GM19238 (cell line): ENCODE data around the gene PDCD1.
"Not testable (repeated sequence)": the region's sequence is repeated elsewhere in the genome, so short reads cannot be mapped to it uniquely, and the experiment has no call there.

ENCODE experiments used
- DNase-seq: peaks from one replicate; pipeline ENCODE4 v3.0.0; 2011; ENCODE audit warnings: low spot score; ENCODE audit not compliant: insufficient read length

Gene PDCD1

GRCh38 chr2:241858206-241859016 lies at the start of gene PDCD1:
PDCD1 (minus strand) TSS chr2:241858894; CDS start chr2:241858838, 56 bp downstream.
- DNase-seq: peak; percentile 76

GRCh38 chr2:241907831-241908230 lies 49.1 kb upstream of the PDCD1 start:
- not testable (repeated sequence) for DNase-seq

GRCh38 chr2:241906826-241907570 lies 48.3 kb upstream of the PDCD1 start:
- no peak for DNase-seq

GRCh38 chr2:241906378-241906770 lies 47.7 kb upstream of the PDCD1 start:
- not testable (repeated sequence) for DNase-seq

GRCh38 chr2:241905716-241906377 lies 47.2 kb upstream of the PDCD1 start:
- no peak for DNase-seq

GRCh38 chr2:241904791-241905710 lies 46.4 kb upstream of the PDCD1 start:
- DNase-seq: no peak

- no peak for DNase-seq
Measured at GRCh38 chr2:241904011-241904718, 45.5 kb upstream of the PDCD1 start.

GRCh38 chr2:241903121-241904010 lies 44.7 kb upstream of the PDCD1 start:
- DNase-seq: no peak

- no peak for DNase-seq
Measured at GRCh38 chr2:241902357-241902991, 43.8 kb upstream of the PDCD1 start.

- DNase-seq: no peak
Measured at GRCh38 chr2:241901500-241902351, 43.0 kb upstream of the PDCD1 start.

- DNase-seq: no peak
Measured at GRCh38 chr2:241901018-241901380, 42.3 kb upstream of the PDCD1 start.

- DNase-seq: no peak
Measured at GRCh38 chr2:241900251-241901017, 41.7 kb upstream of the PDCD1 start.

GRCh38 chr2:241898463-241899270 lies 40.0 kb upstream of the PDCD1 start:
- no peak for DNase-seq

GRCh38 chr2:241897231-241897916 lies 38.7 kb upstream of the PDCD1 start:
- DNase-seq: no peak

GRCh38 chr2:241896746-241897201 lies 38.1 kb upstream of the PDCD1 start:
- no peak for DNase-seq
